ENCODE results near the gene SPHK1. TPM values are rescaled to one million over a fixed set of nuclear protein-coding genes. Genes with fewer than 3 reads are reported as not detected.

SPHK1 gene
- total RNA-seq, 3 donors from 2014 or later = 1.2 to 5.7 (median 3.3) TPM

- ATAC-seq = peak; percentile 97
- intact Hi-C loops (cut with DNase I, micrococcal nuclease) = no loop called here
- Histone ChIP-seq H3K36me3 (ENCODE audit: low read depth) (no peaks in the 10 kb centered on the region), H3K9me3 (no peaks in the 10 kb centered on the region), H3K4me3 (peak within 1 kb of the TSS; percentile 90), H3K4me1 (ENCODE audit: low read depth) (peaks cover 17% of the 10 kb centered on the region)
- peak; percentile 89 to 91 (median 90) for DNase-seq
- peak; percentile 46 for TF ChIP-seq CTCF (IDR thresholded peaks at IDR 0.05)
Observed at GRCh38 chr17:76353599-76354316, 30.7 kb upstream of the SPHK1 start, which contains the start of gene PRPSAP1. Gene PRPSAP1 (minus strand): TSS chr17:76353916. CDS start chr17:76353703, 213 bp downstream.

DNA sequence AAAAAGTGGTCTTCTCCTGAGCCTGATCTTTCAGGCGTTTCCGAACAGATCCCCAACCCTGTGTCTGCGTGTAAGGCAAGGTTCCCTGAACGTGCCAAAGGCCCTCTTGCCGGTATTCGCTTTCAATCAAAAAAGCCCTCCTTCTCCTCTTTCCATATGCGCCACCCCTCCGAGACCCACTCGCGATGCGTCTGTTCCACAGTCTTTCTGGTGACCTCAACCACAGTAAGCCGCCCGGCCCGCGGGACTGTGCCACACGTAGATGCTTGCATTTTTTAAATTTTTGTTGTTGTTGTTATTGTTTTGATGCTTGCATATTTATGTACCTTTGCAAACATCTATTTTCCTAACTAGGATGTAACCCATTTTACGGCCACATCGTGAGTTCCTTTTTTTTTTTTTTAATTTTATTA is 30.1 kb upstream of the SPHK1 start:
- DNase-seq = peak in 1 of 3 donors; percentile 54
- ATAC-seq = no peak

DNA sequence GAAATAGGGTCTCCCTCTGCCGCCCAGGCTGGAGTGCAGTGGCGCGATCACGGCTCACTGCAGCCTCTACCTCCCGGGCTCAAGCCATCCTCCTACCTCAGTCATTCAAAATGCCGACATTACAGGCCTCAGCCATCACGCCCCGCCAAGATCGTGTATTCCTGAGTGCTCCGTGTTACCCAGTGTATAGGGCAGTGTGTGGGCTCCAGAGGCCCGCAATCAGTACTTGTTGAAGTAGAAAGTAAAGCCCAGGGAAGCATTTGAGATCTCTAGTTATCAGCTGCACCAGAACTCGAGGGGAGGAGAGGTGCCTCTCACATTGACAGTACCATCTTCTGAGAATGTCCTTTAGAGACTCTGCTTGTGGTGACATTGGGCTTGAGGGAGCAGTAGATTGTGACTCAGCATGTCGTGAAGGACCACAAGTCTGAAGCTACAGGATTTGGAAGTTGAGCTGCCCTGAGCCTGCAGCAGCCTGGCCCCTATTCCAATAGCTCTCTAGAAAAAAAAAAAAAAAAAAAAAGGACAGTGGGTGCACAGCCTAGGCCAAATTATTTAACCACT is 29.6 kb upstream of the SPHK1 start:
- Histone ChIP-seq H3K4me3 (no peak overlapping the region), H3K4me1 (ENCODE audit: low read depth) (peaks cover 17% of the 10 kb centered on the region), H3K36me3 (ENCODE audit: low read depth) (no peaks in the 10 kb centered on the region), H3K9me3 (no peaks in the 10 kb centered on the region)
- TF ChIP-seq CTCF (IDR thresholded peaks at IDR 0.05) = no peak
- DNase-seq (peak in 1 of 3 donors; percentile 41), ATAC-seq (no peak)
- intact Hi-C loops (cut with DNase I, micrococcal nuclease) = no loop called here

More for the DNA sequence above, 30.1 kb upstream of the SPHK1 start:
- Histone ChIP-seq H3K4me1 (ENCODE audit: low read depth) (peaks cover 17% of the 10 kb centered on the region), H3K9me3 (no peaks in the 10 kb centered on the region), H3K4me3 (no peak overlapping the region), H3K36me3 (ENCODE audit: low read depth) (no peaks in the 10 kb centered on the region)
- intact Hi-C loops (cut with DNase I, micrococcal nuclease) = no loop called here
- no peak for TF ChIP-seq CTCF (IDR thresholded peaks at IDR 0.05)

GRCh38 chr17:76356803-76357456 is 27.5 kb upstream of the SPHK1 start:
- Histone ChIP-seq H3K9me3 (no peaks in the 10 kb centered on the region), H3K4me1 (ENCODE audit: low read depth) (peaks cover 15% of the 10 kb centered on the region), H3K36me3 (ENCODE audit: low read depth) (no peaks in the 10 kb centered on the region), H3K4me3 (no peak overlapping the region)
- no peak for TF ChIP-seq CTCF (IDR thresholded peaks at IDR 0.05)
- peak; percentile 50 for ATAC-seq
- intact Hi-C loops (cut with DNase I, micrococcal nuclease) = no loop called here
- DNase-seq = peak in 2 of 3 donors; percentile 34 to 39

GRCh38 chr17:76357597-76358158 is 26.7 kb upstream of the SPHK1 start:
- ATAC-seq (no peak), DNase-seq (peak in 1 of 3 donors; percentile 28)
- H3K36me3 ChIP-seq (ENCODE audit: low read depth) = no peaks in the 10 kb centered on the region
- peaks cover 7% of the 10 kb centered on the region for H3K4me1 ChIP-seq (ENCODE audit: low read depth)
- no peaks in the 10 kb centered on the region for H3K9me3 ChIP-seq
- no peak overlapping the region for H3K4me3 ChIP-seq
- no peak for TF ChIP-seq CTCF (IDR thresholded peaks at IDR 0.05)
- intact Hi-C loops (cut with DNase I, micrococcal nuclease) = no loop called here

Measured in mucosa of descending colon (tissue), 3 donors.